Activated T-helper 2 cell treated with anti-CD3 and anti-CD28 coated beads, Interferon-gamma antibody, Interleukin-2, Interleukin-4, amounts not matched to agents 10 μg/mL and 5 μg/mL and 100 μg/mL, durations not matched to agents 14 hours and 24 hours and 36 hours (primary cell): Measurements from ENCODE around the gene VSIG10L. TPM values are rescaled to one million over a fixed set of nuclear protein-coding genes. Genes with fewer than 3 reads are reported as not detected.

Source experiments
- DNase-seq: peaks from one replicate; pipeline ENCODE4 v3.0.0; 2021; ENCODE audit warnings: low spot score
- H3K27ac Mint-ChIP-seq: one replicate; pipeline ENCODE4 v1.8.0; 2021; ENCODE audit warnings: mixed read lengths
- H3K27me3 Mint-ChIP-seq: one replicate; pipeline ENCODE4 v1.8.0; 2021; ENCODE audit warnings: low read depth, mixed read lengths
- H3K36me3 Mint-ChIP-seq: one replicate; pipeline ENCODE4 v1.8.0; 2021; ENCODE audit warnings: low read depth, mixed read lengths
- H3K4me1 Mint-ChIP-seq: one replicate; pipeline ENCODE4 v1.8.0; 2021; ENCODE audit warnings: low read depth, mixed read lengths
- H3K4me3 Mint-ChIP-seq: one replicate; pipeline ENCODE4 v1.8.0; 2021; ENCODE audit warnings: low read depth, mild to moderate bottlenecking, moderate library complexity, mixed read lengths
- H3K9me3 Mint-ChIP-seq: one replicate; pipeline ENCODE4 v1.8.0; 2021; ENCODE audit warnings: mixed read lengths
- intact Hi-C: fragments of 100-400 bp; cut with micrococcal nuclease; formaldehyde crosslinking; loops from one replicate; pipeline ENCODE4 v1.15.1; 2023
- total RNA-seq: library from RNA; stranded (reverse); gene quantifications from 2 replicates; pipeline ENCODE4 v1.2.3, GENCODE V29; 2022

Gene VSIG10L
- total RNA-seq, 1 donor from 2014 or later, result 9.5 TPM

DNA sequence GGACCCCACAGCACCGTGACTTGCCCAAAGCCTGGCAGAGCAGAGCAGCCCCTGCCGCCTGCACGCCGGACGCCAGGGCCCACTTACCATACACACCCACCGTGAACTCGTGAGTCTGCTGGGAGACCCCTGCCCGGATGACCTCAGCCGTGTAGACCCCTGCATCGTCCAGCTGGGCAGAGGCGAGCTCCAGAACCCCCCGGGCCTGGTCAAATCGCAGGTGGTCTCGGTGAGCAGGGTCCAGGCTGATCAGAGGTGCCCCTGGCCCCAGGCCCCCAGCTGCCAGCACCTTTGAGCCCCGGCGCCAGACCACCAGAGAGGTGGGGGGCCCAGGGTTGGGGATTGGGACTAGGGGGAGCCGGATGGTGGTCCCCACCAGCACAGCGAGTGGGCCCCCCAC, 873 bp downstream of the VSIG10L start:
- Mint-ChIP-seq H3K9me3 (no peaks in the 10 kb centered on the region), H3K4me1 (peaks cover 23% of the 10 kb centered on the region), H3K27ac (peak overlapping the region; percentile 42), H3K36me3 (peaks cover 17% of the 10 kb centered on the region), H3K27me3 (peaks cover 2% of the 10 kb centered on the region), H3K4me3 (peak overlapping the region; percentile 82)
- no peak for DNase-seq
- intact Hi-C loops, result no loop called here

DNA sequence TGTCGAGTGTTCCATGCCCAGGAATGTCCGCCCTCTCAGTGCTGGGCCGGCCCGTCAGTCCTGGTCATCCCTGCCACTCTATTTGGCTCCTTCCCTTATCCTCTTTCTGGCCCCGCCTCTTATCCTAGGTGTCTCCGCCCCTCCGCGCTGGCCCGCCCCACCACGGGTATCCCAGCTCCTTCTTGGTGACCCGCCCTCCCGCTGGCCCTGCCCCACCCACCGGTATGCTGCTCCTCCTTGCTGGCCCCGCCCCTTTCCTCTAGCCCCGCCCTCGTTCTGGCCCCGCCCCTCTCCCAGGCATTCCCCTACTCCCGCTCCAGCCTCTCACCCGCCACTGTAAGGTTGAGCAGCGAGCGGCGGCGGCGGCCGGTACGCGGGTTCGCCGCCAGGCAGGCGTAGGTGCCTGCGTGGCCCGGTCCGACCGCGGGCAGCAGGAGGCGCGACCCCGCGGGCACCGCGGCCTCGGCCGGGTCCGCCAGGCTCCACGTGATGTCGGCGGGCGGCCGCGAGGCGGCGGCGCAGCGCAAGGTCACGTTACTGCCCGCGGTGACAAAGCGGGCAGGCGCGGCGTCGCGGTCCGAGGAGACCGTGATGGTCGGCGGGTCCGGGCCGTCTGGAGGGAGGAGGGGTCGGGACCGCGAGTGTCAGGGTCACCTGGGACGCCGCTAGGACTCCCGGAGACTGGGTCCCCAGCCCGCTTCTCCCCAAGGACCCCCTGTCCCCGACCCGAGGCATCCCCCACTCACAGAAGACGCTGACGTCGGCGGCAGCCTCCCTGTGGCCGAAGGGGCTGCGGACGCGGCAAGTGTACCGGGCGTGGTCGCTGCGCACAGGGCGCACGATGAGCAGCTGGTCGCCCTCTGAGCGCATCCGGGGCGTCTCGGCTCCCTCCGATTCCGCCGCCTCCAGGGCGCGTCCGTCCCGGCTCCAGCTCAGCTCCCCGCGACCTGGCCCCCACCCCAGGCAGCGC, 2.0 kb downstream of the VSIG10L start:
- H3K27me3 Mint-ChIP-seq, result peaks cover 2% of the 10 kb centered on the region
- H3K9me3 Mint-ChIP-seq, result no peaks in the 10 kb centered on the region
- intact Hi-C loops, result loop anchor here (1.0 to 2.0 kb wide), 6 partner anchors 15 to 317 kb away; no protein-coding TSS in a partner anchor
- H3K36me3 Mint-ChIP-seq, result peaks cover 10% of the 10 kb centered on the region
- H3K4me3 Mint-ChIP-seq, result peak overlapping the region; percentile 95
- peak; percentile 93 for DNase-seq
- peak overlapping the region; percentile 89 for H3K27ac Mint-ChIP-seq
- H3K4me1 Mint-ChIP-seq, result peaks cover 23% of the 10 kb centered on the region

DNA sequence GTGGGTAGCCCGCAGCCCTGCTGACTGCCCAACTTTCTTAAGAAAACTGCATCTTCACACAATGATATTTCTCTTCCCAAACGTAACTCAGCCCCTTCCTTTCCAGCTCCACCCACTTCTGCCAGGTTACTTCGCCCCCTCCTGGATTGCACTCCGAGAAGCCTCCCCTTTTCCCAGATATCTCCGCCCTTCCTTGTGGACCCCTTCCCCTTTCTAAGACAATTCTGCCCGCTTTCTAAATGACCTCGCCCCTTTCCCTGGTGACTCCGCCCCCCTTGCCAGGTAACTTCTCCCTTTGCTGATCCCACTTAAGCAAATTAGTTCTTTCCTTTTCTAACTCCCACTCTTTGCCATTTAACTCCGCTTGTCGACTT, 2.6 kb downstream of the VSIG10L start:
- Mint-ChIP-seq H3K27me3 (peaks cover 2% of the 10 kb centered on the region), H3K36me3 (peaks cover 9% of the 10 kb centered on the region), H3K4me1 (peaks cover 23% of the 10 kb centered on the region), H3K9me3 (no peaks in the 10 kb centered on the region), H3K4me3 (peak overlapping the region; percentile 95), H3K27ac (peak overlapping the region; percentile 89)
- intact Hi-C loops, result loop anchor here (1.0 to 2.0 kb wide), 6 partner anchors 16 to 318 kb away; no protein-coding TSS in a partner anchor
- DNase-seq, result no peak

DNA sequence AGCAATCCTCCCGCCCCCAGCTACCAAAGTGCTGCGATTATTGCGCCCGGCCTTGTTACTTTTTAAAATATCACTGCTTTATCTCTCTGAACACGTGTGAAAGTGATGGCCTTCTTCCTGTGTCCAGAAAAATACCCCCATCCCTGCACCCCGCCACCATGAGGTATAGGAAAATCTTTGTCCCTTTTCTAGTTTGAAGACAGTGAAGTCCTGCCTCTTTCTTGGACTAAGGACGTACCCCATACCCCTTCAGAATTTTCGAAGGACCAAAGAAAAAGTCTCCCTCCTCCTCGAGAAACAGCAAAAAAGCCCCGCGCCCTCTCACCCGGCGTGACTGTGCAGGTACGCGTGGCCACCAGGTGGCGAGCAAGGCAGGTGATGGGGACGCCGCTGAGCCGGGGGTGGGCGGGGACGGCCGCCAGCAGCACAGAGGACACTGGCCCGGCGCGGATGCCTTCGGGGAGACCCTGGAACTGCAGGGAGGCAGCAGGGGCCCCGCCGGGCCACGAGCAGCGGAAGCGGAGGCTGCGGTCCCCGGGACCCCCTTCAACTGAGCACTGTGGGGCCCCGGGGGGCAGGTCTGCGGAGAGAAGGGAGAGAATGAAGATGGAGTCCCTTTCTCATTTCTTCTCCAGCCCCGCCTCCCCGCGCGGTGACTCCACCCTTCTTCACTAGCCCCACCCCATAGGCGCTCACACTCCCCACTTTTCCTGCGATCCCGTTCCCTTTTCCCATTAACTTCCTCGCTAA, 3.2 kb downstream of the VSIG10L start:
- H3K36me3 Mint-ChIP-seq, result peaks cover 9% of the 10 kb centered on the region
- intact Hi-C loops, result loop anchor here (1.0 to 2.0 kb wide), 6 partner anchors 16 to 319 kb away; no protein-coding TSS in a partner anchor
- peak; percentile 83 for DNase-seq
- H3K27me3 Mint-ChIP-seq, result peaks cover 2% of the 10 kb centered on the region
- H3K27ac Mint-ChIP-seq, result peak overlapping the region; percentile 89
- peaks cover 23% of the 10 kb centered on the region for H3K4me1 Mint-ChIP-seq
- H3K9me3 Mint-ChIP-seq, result no peaks in the 10 kb centered on the region
- H3K4me3 Mint-ChIP-seq, result peak overlapping the region; percentile 95

DNA sequence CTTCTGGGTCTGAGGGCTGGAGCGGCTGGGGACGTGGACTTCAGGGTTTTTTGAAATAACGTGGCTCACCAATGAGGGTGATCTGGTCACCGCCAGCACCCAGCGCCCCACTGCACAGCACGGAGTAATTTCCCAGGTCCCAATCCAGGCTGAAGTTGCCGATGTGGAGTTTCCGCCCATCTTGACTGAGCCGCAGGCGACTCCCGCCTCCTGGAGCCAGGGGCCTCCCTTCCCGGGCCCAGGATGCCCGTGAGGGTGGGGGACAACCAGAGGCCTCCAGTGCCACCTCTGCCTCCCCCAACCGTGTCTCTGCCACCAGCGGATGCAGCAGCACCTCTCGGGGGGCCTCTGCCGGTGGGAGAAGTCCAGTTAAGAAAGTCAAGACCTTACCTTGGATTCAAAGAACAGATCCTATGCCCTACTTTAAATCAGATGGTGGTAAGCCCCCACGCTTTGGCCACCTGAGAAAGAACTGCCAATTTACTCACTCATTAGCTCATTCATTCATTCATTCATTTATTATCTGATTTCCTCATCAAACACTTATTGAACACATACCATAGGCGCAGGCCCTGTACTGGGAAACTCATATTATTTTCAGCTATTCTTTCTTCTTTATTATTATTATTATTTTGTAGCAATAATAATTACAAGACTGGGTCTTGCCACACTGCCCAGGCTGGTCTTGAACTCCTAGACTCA, 3.9 kb downstream of the VSIG10L start:
- Mint-ChIP-seq H3K27ac (peak overlapping the region; percentile 51), H3K36me3 (peaks cover 11% of the 10 kb centered on the region), H3K4me3 (peak overlapping the region; percentile 95), H3K27me3 (peaks cover 2% of the 10 kb centered on the region), H3K4me1 (peaks cover 23% of the 10 kb centered on the region), H3K9me3 (no peaks in the 10 kb centered on the region)
- intact Hi-C loops, result loop anchor here (2.0 kb wide), 2 partner anchors 17 to 71 kb away; no protein-coding TSS in a partner anchor
- DNase-seq, result no peak

DNA sequence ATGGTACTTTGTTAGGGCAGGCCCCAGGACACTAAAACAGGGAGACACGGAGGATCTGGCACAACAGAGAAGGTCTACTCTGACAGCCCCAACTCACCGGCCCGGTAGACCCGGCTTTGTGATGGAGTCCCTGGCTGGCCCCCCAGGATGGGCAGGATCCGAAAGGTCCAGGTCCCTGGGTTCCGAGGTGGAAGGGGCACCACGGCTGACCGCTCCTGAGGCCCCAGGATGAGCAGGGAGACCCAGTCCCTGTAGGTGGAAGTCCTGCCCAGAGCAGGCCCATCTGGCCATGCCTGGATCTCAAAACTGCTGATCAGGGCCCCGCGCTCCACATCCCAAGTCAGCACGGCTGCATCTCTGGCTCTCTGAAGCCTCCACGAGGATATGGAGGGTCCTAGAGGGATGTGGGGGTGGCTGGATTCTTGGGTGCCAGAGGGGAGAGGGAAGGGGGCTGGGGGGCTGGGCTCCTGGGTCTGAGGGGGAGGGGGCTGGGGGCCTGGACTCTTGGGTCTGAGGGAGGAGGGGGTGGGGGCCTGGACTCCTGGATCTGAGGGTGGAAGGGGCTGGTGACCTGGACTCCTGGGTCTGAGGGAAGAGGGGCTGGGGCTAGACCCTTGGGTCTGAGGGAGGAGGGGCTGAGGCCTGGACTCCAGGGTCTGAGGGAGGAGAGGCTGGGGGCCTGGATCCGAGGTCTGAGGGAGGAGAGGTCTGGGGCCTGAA, 4.6 kb downstream of the VSIG10L start:
- Mint-ChIP-seq H3K4me1 (peaks cover 18% of the 10 kb centered on the region), H3K4me3 (no peak overlapping the region), H3K36me3 (peaks cover 11% of the 10 kb centered on the region), H3K27ac (no peak overlapping the region), H3K27me3 (peaks cover 2% of the 10 kb centered on the region), H3K9me3 (no peaks in the 10 kb centered on the region)
- intact Hi-C loops, result no loop called here
- DNase-seq, result no peak

DNA sequence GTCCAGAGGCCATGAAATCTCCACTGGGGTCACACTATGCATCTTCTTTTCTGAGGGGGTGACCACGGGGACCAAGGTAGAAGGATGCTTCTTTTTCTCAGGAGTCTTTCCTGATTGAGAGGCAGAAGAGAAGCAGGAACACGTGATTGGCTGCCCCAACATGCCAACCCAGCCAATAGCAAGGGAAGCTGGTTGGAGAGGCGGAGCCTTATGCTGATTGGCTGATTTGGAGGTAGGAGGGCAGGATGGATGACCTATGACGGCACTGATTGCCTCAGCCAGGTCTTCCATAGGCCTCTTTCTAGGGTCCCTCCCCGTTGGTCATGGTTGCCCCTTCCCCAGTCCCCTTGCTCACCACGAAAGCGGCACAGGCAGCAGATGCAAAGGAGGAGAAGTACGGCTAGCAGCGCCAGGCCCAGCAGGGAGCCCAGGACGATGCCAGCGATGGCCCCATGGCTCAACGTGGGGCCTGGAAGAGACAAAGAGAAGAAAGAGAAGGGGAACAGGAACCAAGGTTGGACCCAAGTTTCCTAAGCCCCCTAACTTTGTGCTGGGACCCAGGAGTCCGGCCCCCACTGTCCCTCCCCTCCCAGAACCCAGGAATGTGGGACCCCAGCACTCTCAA, 8.0 kb downstream of the VSIG10L start:
- H3K4me1 Mint-ChIP-seq, result peaks cover 9% of the 10 kb centered on the region

DNA sequence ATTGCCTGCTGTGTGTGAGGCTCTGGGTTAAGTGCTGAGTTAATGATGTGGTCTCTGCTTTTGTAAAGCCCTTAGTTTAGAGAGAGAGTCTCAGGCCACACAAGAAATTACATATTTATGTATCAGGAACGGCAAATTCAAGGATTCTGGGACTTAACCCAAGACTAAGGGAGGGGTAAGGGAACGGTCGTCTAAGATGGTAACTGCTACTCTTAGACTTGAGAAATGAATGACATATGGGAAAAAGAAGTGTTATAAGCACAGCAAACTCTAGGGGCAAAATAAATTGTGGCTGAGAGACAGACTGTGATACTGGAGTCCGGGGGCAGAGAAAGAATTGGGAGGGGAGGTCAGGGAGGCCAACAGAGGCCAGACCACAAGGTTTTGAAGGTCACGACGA, 10.2 kb downstream of the VSIG10L start:
- Mint-ChIP-seq H3K4me1 (peaks cover 11% of the 10 kb centered on the region), H3K36me3 (peaks cover 33% of the 10 kb centered on the region), H3K4me3 (no peak overlapping the region), H3K27me3 (peaks cover 4% of the 10 kb centered on the region), H3K9me3 (no peaks in the 10 kb centered on the region), H3K27ac (no peak overlapping the region)
- DNase-seq, result no peak
- intact Hi-C loops, result no loop called here

More for the DNA sequence above, 8.0 kb downstream of the VSIG10L start:
- no peak overlapping the region for H3K4me3 Mint-ChIP-seq
- H3K9me3 Mint-ChIP-seq, result no peaks in the 10 kb centered on the region
- H3K27me3 Mint-ChIP-seq, result no peaks in the 10 kb centered on the region
- no peak overlapping the region for H3K27ac Mint-ChIP-seq
- no peak for DNase-seq
- intact Hi-C loops, result no loop called here
- H3K36me3 Mint-ChIP-seq, result peaks cover 31% of the 10 kb centered on the region

DNA sequence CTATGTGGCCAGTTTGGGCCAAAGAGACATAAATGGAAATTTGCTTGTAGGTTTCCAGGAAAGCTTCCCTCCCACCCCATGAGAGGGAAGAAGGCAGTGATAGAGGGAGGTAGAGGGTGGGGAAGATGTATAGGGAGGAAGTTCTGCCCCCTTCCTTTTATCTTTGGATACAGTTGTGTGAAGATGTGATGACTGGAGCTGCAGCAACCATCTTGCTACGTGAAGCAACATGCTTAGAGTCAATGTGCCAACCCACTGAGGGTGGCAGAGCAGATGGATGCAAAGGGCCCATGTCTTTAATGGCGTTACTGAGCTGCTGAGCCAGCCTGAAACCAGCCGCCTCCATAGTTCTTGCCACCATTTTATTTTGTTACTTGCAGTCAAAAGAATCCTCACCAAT, 10.7 kb downstream of the VSIG10L start:
- no peak for DNase-seq
- Mint-ChIP-seq H3K36me3 (peaks cover 30% of the 10 kb centered on the region), H3K4me1 (peaks cover 11% of the 10 kb centered on the region), H3K9me3 (no peaks in the 10 kb centered on the region), H3K27ac (no peak overlapping the region), H3K27me3 (peaks cover 9% of the 10 kb centered on the region), H3K4me3 (no peak overlapping the region)
- intact Hi-C loops, result no loop called here

DNA sequence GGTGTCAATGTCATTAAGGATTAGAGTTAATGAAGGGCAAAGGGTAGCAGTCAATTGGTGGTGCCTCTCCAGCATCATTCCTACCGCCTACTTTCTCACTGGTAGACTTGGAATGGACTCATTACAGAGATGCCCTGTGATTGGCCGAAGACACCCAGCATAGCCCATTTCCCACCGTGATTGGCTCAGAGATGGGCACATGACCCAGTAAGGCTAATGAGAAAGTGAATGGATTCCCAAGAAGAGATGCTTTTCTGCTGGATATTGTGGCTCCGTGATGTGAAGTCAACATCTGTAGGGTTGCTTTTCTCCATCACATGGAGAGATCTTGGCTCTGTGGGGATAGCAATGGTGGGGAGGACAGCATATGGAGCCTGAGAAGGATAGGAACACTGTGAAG, 11.6 kb downstream of the VSIG10L start:
- no peak for DNase-seq
- no peak overlapping the region for H3K4me3 Mint-ChIP-seq
- peaks cover 30% of the 10 kb centered on the region for H3K36me3 Mint-ChIP-seq
- H3K27me3 Mint-ChIP-seq, result peaks cover 17% of the 10 kb centered on the region
- intact Hi-C loops, result no loop called here
- H3K4me1 Mint-ChIP-seq, result peaks cover 17% of the 10 kb centered on the region
- no peak overlapping the region for H3K27ac Mint-ChIP-seq
- no peaks in the 10 kb centered on the region for H3K9me3 Mint-ChIP-seq

DNA sequence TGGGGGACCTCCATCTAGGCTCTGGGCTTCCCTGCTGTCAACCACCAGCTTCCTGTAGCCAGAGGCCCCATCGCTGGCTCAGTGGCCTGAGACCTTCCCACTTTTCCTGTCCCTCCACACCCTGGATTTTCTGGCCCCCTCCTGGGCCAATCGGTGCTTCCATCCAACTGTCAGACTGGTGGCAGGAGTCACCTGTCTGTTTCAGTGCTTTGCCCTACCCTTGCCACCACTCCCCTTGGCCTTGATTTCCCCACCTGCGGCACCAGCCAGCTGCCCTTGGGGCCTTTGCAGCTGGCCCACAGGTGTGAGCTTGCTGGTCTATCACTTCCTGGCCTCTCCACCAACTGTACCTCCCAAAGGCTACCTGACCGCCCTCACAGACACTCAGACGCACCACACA, 12.5 kb downstream of the VSIG10L start:
- H3K4me1 Mint-ChIP-seq, result peaks cover 20% of the 10 kb centered on the region
- intact Hi-C loops, result no loop called here
- H3K9me3 Mint-ChIP-seq, result no peaks in the 10 kb centered on the region
- peaks cover 19% of the 10 kb centered on the region for H3K27me3 Mint-ChIP-seq
- H3K36me3 Mint-ChIP-seq, result peaks cover 28% of the 10 kb centered on the region
- no peak for DNase-seq
- H3K4me3 Mint-ChIP-seq, result no peak overlapping the region
- H3K27ac Mint-ChIP-seq, result no peak overlapping the region
